H1 (cell line): Measurements from ENCODE around the gene TAAR9. TPM values are rescaled to one million over a fixed set of nuclear protein-coding genes. Genes with fewer than 3 reads are reported as not detected.

Source experiments
- GTF2F1 ChIP-seq: IDR thresholded peaks from 2 replicates; pipeline ENCODE4 v1.6.1; 2012; ENCODE audit warnings: low read depth, low read length, improper control_type of control experiment, borderline replicate concordance
- TAF7 ChIP-seq: optimal IDR thresholded peaks from 2 replicates; pipeline ENCODE3; 2011; ENCODE audit warnings: low read depth, mild to moderate bottlenecking, inconsistent platforms, low read length, moderate library complexity, borderline replicate concordance
- polyA plus RNA-seq, 7 experiments: library from polyadenylated mRNA; depleted of rRNA in 3 of 7; stranded (reverse) in 5 of 7; unstranded in 2 of 7; fragments of >200 nt in 5 of 7; fragments of 200-250 nt in 2 of 7; gene quantifications; 1 replicate in 5 of 7; 2 replicates in 1 of 7; 4 replicates in 1 of 7; pipeline versions ENCODE4 v1.2.1 to v1.2.3, GENCODE V29; 2011 to 2013; ENCODE audit warnings: missing spikeins in 2 of 7, mixed read lengths in 2 of 7
- total RNA-seq: library from RNA; stranded (reverse); fragmentation: NEBNext Ultra II Directional; extraction: Animal tissue kit (Norgen Biotek cat#: 25700); gene quantifications from 2 replicates; pipeline ENCODE4 v1.2.1, GENCODE V29; 2021
- TF ChIP-seq, protein P1 (sequence below): fragments of 300-600 bp; sonication (generic); IDR thresholded peaks from 2 replicates; pipeline ENCODE4 v1.7.1; 2012; ENCODE audit warnings: low read length, moderate library complexity, mild to moderate bottlenecking, inconsistent platforms; ENCODE audit not compliant: insufficient replicate concordance

The TAAR9 gene
- total and polyA plus RNA-seq, 2 of the 8 experiments (the other 6 are each of a cell fraction or from before 2014, with no cell fraction given): not detected

DNA sequence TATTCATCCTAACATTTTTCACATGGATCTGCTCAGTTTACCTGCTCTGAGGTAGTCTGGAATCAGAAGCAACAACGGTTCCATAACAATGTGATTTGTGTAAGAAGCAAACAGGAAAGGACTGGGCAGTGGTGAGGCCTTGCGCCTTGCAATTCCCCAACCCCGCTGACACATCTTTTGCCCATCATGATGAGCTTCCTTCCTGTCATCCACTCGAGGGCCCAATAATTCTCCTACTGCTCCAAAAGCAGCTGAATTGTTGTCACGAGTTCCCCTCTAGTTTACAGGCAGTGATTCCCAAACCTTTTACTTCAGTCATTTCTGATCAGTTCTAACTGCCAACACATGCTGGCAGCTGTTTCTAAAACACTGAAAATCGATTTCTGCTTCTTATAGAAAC lies 48.1 kb upstream of the TAAR9 start (continued):
- TF ChIP-seq, protein P1, sequence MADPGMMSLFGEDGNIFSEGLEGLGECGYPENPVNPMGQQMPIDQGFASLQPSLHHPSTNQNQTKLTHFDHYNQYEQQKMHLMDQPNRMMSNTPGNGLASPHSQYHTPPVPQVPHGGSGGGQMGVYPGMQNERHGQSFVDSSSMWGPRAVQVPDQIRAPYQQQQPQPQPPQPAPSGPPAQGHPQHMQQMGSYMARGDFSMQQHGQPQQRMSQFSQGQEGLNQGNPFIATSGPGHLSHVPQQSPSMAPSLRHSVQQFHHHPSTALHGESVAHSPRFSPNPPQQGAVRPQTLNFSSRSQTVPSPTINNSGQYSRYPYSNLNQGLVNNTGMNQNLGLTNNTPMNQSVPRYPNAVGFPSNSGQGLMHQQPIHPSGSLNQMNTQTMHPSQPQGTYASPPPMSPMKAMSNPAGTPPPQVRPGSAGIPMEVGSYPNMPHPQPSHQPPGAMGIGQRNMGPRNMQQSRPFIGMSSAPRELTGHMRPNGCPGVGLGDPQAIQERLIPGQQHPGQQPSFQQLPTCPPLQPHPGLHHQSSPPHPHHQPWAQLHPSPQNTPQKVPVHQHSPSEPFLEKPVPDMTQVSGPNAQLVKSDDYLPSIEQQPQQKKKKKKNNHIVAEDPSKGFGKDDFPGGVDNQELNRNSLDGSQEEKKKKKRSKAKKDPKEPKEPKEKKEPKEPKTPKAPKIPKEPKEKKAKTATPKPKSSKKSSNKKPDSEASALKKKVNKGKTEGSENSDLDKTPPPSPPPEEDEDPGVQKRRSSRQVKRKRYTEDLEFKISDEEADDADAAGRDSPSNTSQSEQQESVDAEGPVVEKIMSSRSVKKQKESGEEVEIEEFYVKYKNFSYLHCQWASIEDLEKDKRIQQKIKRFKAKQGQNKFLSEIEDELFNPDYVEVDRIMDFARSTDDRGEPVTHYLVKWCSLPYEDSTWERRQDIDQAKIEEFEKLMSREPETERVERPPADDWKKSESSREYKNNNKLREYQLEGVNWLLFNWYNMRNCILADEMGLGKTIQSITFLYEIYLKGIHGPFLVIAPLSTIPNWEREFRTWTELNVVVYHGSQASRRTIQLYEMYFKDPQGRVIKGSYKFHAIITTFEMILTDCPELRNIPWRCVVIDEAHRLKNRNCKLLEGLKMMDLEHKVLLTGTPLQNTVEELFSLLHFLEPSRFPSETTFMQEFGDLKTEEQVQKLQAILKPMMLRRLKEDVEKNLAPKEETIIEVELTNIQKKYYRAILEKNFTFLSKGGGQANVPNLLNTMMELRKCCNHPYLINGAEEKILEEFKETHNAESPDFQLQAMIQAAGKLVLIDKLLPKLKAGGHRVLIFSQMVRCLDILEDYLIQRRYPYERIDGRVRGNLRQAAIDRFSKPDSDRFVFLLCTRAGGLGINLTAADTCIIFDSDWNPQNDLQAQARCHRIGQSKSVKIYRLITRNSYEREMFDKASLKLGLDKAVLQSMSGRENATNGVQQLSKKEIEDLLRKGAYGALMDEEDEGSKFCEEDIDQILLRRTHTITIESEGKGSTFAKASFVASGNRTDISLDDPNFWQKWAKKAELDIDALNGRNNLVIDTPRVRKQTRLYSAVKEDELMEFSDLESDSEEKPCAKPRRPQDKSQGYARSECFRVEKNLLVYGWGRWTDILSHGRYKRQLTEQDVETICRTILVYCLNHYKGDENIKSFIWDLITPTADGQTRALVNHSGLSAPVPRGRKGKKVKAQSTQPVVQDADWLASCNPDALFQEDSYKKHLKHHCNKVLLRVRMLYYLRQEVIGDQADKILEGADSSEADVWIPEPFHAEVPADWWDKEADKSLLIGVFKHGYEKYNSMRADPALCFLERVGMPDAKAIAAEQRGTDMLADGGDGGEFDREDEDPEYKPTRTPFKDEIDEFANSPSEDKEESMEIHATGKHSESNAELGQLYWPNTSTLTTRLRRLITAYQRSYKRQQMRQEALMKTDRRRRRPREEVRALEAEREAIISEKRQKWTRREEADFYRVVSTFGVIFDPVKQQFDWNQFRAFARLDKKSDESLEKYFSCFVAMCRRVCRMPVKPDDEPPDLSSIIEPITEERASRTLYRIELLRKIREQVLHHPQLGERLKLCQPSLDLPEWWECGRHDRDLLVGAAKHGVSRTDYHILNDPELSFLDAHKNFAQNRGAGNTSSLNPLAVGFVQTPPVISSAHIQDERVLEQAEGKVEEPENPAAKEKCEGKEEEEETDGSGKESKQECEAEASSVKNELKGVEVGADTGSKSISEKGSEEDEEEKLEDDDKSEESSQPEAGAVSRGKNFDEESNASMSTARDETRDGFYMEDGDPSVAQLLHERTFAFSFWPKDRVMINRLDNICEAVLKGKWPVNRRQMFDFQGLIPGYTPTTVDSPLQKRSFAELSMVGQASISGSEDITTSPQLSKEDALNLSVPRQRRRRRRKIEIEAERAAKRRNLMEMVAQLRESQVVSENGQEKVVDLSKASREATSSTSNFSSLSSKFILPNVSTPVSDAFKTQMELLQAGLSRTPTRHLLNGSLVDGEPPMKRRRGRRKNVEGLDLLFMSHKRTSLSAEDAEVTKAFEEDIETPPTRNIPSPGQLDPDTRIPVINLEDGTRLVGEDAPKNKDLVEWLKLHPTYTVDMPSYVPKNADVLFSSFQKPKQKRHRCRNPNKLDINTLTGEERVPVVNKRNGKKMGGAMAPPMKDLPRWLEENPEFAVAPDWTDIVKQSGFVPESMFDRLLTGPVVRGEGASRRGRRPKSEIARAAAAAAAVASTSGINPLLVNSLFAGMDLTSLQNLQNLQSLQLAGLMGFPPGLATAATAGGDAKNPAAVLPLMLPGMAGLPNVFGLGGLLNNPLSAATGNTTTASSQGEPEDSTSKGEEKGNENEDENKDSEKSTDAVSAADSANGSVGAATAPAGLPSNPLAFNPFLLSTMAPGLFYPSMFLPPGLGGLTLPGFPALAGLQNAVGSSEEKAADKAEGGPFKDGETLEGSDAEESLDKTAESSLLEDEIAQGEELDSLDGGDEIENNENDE: no peak
- no peak for TF ChIP-seq TAF7
- no peak for TF ChIP-seq GTF2F1
